GM19239 (cell line): ENCODE results near the gene DSCAML1.

ENCODE experiments used
- DNase-seq: peaks from one replicate; pipeline ENCODE4 v3.0.0; 2011; ENCODE audit warnings: low spot score; ENCODE audit not compliant: insufficient read length
- FAIRE-seq: peaks from 2 replicates; lab custom pipeline; 2011; peaks lifted over from hg19 to GRCh38; lab: Jason Lieb, UNC

DSCAML1 gene

GRCh38 chr11:117573326-117573725 lies 223.7 kb downstream of the DSCAML1 start:
- DNase-seq (no peak), FAIRE-seq (no peak)

DNA sequence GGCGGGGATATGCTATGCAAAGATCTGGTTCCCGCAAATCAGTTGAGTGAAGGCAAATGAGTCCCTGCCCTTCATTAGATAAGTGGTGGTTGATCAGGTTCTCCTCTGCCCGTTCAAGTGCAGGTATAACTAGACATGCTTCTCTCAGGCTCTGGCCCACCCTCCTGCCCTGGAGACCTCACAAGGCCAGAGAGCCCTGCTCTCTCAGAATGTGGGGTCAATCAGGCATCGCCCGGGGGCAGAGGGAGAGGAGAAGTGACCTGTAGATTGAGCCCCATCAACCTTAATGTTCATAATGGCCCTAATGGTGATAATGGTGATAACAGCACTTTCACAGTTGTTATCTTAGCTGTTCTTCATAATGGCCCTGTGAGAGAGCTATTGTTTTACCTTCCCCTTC lies 224.3 kb downstream of the DSCAML1 start:
- DNase-seq (no peak), FAIRE-seq (no peak)

- FAIRE-seq, result no peak
- DNase-seq, result no peak
Measured at GRCh38 chr11:117572129-117572528, 224.9 kb downstream of the DSCAML1 start.

DNA sequence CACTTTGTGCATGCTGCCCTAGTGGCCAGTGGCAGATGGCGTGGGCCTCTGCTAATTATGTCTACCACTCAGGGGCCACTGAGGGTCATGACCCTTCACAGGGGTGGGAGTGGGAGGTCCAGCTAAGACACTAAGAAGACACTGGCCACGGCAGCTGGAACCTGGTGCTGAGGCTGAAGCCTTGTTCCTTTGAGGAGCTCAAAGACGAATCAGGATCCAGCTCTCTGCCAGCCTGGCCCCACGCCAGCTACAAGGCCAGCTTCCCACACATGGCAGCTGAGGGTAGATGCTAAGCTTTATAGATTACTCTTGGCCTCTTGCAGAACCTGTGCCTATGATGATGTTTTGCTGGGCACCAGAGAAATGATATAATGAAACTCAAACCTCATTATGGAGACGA lies 226.3 kb downstream of the DSCAML1 start:
- FAIRE-seq, result no peak
- DNase-seq, result no peak

GRCh38 chr11:117569911-117570310 lies 227.1 kb downstream of the DSCAML1 start:
- FAIRE-seq (no peak), DNase-seq (no peak)

GRCh38 chr11:117565709-117566108 lies 231.3 kb downstream of the DSCAML1 start:
- DNase-seq (no peak), FAIRE-seq (no peak)

GRCh38 chr11:117564321-117564720 lies 232.7 kb downstream of the DSCAML1 start:
- no peak for FAIRE-seq
- DNase-seq, result no peak

DNA sequence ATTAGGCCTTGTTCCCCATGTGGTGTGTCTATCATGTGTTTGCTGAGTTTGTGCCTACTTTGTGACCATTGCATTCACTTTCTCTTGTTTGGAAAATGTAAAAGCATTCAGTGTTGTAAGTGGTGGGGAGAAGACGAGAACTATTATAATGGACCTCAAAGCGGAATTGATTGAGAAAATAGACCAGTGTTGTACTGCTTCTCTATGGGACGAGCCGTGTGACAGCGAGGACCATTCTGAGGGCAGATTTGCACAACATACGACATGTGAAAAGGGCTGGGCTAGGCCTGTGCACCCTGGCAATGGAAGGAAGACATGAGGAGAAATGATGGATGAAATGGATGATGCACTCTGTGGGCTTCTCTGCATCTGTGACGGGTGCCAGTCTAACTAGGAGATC lies 233.5 kb downstream of the DSCAML1 start:
- no peak for FAIRE-seq
- no peak for DNase-seq

DNA sequence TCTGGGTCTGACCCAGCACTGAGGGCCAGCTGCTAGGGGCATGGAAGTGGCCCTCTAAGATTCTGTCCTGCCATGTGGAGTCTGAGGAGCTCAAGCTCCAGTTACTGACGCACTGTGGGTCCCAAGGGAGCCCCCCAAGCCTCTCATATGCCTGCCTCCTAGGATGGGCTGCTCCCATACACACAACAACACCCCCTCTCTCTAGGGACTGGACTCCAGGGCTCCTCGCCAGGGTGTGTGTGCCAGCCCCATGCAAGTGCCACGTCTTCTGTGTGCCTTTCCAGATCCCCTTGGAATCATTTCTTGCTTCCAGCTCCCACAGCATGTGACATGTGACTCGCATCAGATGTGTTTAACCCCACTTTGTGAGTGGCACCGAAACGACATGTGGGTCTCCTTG lies 234.9 kb downstream of the DSCAML1 start:
- DNase-seq, result no peak

DNA sequence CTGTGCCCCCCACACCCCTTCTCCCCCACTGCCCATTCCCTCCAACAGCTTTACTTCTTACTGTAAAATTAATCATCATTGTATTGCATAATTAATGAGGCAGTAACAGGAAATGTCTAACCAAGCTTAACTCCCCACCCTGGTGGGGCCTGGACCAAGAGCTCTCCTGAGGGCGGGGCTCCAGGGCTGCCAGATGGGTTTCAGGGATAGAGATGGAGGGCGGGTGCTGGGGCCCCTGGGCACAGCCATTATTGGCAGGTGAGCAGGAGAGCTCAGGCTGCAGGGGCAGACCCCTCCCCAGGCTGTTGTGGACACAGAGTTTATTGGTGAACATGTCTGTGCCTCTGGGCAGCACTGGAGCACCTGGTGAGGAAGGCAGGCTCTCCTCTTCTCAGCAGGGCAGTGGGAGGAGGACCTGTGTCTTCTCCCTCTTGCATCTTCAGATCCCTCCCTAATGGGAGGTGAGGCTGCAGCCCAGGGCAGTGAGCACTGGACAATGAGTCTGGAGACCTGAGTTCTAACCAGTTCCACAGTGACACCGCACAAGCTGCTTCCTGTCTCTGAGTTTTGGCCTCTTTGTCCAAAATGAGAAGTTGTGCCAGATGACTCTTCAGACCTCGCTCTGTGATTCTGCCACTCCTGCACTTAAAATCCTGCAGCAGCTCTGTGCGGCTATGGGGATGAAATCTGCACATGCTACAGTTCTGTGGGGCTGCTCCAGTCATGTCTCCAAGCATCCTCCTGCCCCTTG lies 236.1 kb downstream of the DSCAML1 start:
- DNase-seq (no peak), FAIRE-seq (no peak)

More for the DNA sequence above, 234.9 kb downstream of the DSCAML1 start:
- FAIRE-seq, result no peak

GRCh38 chr11:117559698-117560097 lies 237.3 kb downstream of the DSCAML1 start:
- no peak for DNase-seq
- FAIRE-seq, result no peak

GRCh38 chr11:117557361-117557760 lies 239.7 kb downstream of the DSCAML1 start:
- DNase-seq (no peak), FAIRE-seq (no peak)

- FAIRE-seq (no peak), DNase-seq (no peak)
Measured at GRCh38 chr11:117554601-117555333, 242.2 kb downstream of the DSCAML1 start.

DNA sequence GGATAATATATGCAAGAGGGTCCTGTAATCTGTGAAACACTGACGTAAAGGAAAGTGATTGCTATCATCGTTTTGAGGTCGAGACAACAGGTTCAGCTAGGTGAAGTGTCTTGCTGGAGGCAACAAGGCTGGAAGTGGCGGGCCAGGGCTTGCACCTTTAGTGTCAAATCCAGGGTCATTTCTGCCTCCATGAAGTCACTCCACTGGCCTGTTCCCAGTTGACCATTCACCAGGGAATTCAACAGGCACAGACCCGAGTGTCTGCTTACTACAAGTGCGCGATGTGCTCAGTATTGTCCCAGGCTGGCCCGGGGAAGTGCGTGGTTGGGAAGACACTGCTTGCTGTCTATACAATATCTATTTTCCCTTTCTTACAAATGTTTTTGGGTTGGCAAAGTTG lies 244.4 kb downstream of the DSCAML1 start:
- FAIRE-seq, result no peak
- DNase-seq, result no peak

- no peak for DNase-seq
- no peak for FAIRE-seq
Measured at GRCh38 chr11:117551761-117552343, 245.2 kb downstream of the DSCAML1 start.

DNA sequence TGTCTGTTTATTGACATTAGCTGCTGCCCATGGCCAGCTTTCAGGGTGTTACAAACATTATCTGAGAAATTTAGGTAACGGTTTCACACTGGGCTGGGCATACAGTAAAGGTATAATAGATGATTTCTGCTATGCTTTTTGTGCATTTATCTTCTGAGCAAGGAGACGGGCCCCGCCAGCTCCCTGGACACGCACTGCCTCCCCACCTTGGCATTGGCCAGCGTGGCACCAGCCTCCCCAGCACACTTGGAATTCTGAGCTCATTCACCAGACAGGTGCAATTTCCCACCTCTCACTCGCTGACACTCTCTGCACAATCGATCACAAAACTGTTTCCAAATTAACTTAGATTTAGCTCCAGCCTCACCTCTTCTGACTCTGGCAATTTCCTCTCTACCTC lies 246.6 kb downstream of the DSCAML1 start:
- no peak for FAIRE-seq
- DNase-seq, result no peak

- FAIRE-seq (no peak), DNase-seq (no peak)
Measured at GRCh38 chr11:117549417-117549816, 247.6 kb downstream of the DSCAML1 start.

- FAIRE-seq, result no peak
- no peak for DNase-seq
Measured at GRCh38 chr11:117548876-117549275, 248.1 kb downstream of the DSCAML1 start.

GRCh38 chr11:117547946-117548345 lies 249.1 kb downstream of the DSCAML1 start:
- FAIRE-seq (no peak), DNase-seq (no peak)

DNA sequence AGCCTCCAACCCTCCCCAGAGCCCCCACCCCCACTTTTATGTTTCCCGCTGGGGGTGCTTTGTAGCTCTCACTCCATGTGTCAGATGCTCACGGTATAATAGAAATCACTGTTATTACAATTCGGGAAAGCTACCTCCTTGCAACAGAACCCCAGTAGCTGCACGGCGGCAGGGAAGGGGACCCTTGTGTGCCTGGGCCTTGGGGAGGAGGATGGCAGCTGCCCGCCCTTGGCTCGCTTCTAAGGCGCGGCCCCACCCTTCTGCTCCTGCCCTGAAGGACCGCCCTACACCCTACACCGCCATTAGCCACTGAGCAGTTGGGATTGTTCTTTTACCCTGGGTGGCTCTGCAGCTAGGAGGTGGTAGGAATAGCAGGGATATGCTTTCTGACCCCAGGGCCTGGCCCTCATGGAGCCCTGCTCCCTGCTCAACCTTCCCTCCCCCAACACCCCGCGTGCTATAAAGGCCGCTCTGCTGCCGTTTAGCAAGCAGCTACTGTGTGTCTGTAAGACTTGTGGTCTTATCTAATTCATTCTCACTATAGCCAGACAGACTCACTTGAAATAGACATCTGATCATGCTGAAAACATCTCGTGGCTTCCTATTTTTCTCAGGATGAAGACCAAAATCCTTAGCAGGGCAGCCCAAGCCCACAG lies 249.7 kb downstream of the DSCAML1 start:
- DNase-seq, result no peak
- no peak for FAIRE-seq
